ENCODE measurements around the gene TMEM141.

- no peak for TF ChIP-seq POLR2A (IDR thresholded peaks at IDR 0.05)
- peak in 11 of 12 donors; percentile 25 to 59 (median 45) for TF ChIP-seq CTCF (IDR thresholded peaks at IDR 0.05)
Measured at GRCh38 chr9:136784249-136784996, 6.7 kb upstream of the TMEM141 start.

All from heart left ventricle (tissue), 13 donors.